ENCODE results near the gene MCM5. TPM values are rescaled to one million over a fixed set of nuclear protein-coding genes. Genes with fewer than 3 reads are reported as not detected.

Gene MCM5
- 25.7 TPM for total RNA-seq
- long read RNA-seq, transcript MCM5-201 (17 exons, 3,534 nt) = major isoform, 29 of 56 reads
- long read RNA-seq, partial matches to known transcripts = 27 of 56 reads
- long read RNA-seq, other reads (novel, unspliced or antisense) = 0 of 56 reads

GRCh38 chr22:35399678-35400500 lies at the start of gene MCM5:
Gene MCM5 (plus strand): TSS chr22:35400140. CDS start chr22:35400439, 299 bp downstream.
- Histone ChIP-seq H3K27ac (peak within 1 kb of the TSS; percentile 79), H3K4me1 (peaks cover 20% of the 10 kb centered on the region), H3K9me3 (no peaks in the 10 kb centered on the region), H3K27me3 (ENCODE audit: low read depth) (no peaks in the 10 kb centered on the region), H3K36me3 (peaks cover 17% of the 10 kb centered on the region), H3K4me3 (peak within 1 kb of the TSS; percentile 73)
- intact Hi-C loops (cut with DNase I) = no loop called here
- peak; percentile 99 for ATAC-seq
- peak; percentile 98 for DNase-seq
- no peak for TF ChIP-seq CTCF (IDR thresholded peaks at IDR 0.05)

- intact Hi-C loops (cut with DNase I) = no loop called here
- ATAC-seq (peak; percentile 93), DNase-seq (peak; percentile 93)
- H3K27me3 ChIP-seq (ENCODE audit: low read depth) = no peaks in the 10 kb centered on the region
- H3K4me1 ChIP-seq = peaks cover 35% of the 10 kb centered on the region
- TF ChIP-seq CTCF (IDR thresholded peaks at IDR 0.05) = peak; percentile 94
- peak overlapping the region; percentile 62 for H3K27ac ChIP-seq
- H3K4me3 ChIP-seq = peak overlapping the region; percentile 62
- H3K9me3 ChIP-seq = no peaks in the 10 kb centered on the region
- H3K36me3 ChIP-seq = peaks cover 26% of the 10 kb centered on the region
Observed at GRCh38 chr22:35350539-35351503, 49.1 kb upstream of the MCM5 start.

GRCh38 chr22:35352214-35353111 lies 47.5 kb upstream of the MCM5 start:
- H3K4me1 ChIP-seq = peaks cover 35% of the 10 kb centered on the region
- peak overlapping the region; percentile 69 for H3K27ac ChIP-seq
- DNase-seq = peak; percentile 92
- H3K4me3 ChIP-seq = peak overlapping the region; percentile 21
- peak; percentile 63 to 79 for ATAC-seq
- peaks cover 10% of the 10 kb centered on the region for H3K36me3 ChIP-seq
- intact Hi-C loops (cut with DNase I) = no loop called here
- no peaks in the 10 kb centered on the region for H3K27me3 ChIP-seq (ENCODE audit: low read depth)
- no peaks in the 10 kb centered on the region for H3K9me3 ChIP-seq
- TF ChIP-seq CTCF (IDR thresholded peaks at IDR 0.05) = peak; percentile 16

- peak; percentile 81 for DNase-seq
- peaks cover 35% of the 10 kb centered on the region for H3K4me1 ChIP-seq
- H3K4me3 ChIP-seq = peak overlapping the region; percentile 21
- no peaks in the 10 kb centered on the region for H3K9me3 ChIP-seq
- H3K27me3 ChIP-seq (ENCODE audit: low read depth) = no peaks in the 10 kb centered on the region
- H3K27ac ChIP-seq = peak overlapping the region; percentile 69
- intact Hi-C loops (cut with DNase I) = no loop called here
- peak in 1 of 2 donors; percentile 6 for ATAC-seq
- no peak for TF ChIP-seq CTCF (IDR thresholded peaks at IDR 0.05)
- peaks cover 1% of the 10 kb centered on the region for H3K36me3 ChIP-seq
Observed at GRCh38 chr22:35353318-35353717, 46.6 kb upstream of the MCM5 start.

All from lower lobe of right lung (tissue), 2 donors.